ENCODE data around the gene LRP1B. TPM values are rescaled to one million over a fixed set of nuclear protein-coding genes. Genes with fewer than 3 reads are reported as not detected.

The LRP1B gene
- total RNA-seq, 1 donor from 2014 or later, result 8.8 TPM

GRCh38 chr2:141037361-141037760 lies 1093.5 kb downstream of the LRP1B start:
- TF ChIP-seq POLR2A (IDR thresholded peaks at IDR 0.05) (no peak), POLR2AphosphoS5 (IDR thresholded peaks at IDR 0.05; ENCODE audit: insufficient read depth in 1 of 2, low read depth in 1 of 2) (no peak), CTCF (IDR thresholded peaks at IDR 0.05) (no peak)
- no peaks in the 10 kb centered on the region for H3K36me3 ChIP-seq
- intact Hi-C loops (cut with DNase I), result no loop called here
- no peak for DNase-seq (ENCODE audit: extremely low spot score in 2 of 2)
- no peaks in the 10 kb centered on the region for H3K27me3 ChIP-seq
- no peak overlapping the region for H3K27ac ChIP-seq
- no peak overlapping the region for H3K4me3 ChIP-seq
- no peaks in the 10 kb centered on the region for H3K9me3 ChIP-seq
- no peaks in the 10 kb centered on the region for H3K4me1 ChIP-seq

- DNase-seq (ENCODE audit: extremely low spot score in 2 of 2), result no peak
- no peaks in the 10 kb centered on the region for H3K27me3 ChIP-seq
- H3K36me3 ChIP-seq, result no peaks in the 10 kb centered on the region
- no peaks in the 10 kb centered on the region for H3K4me1 ChIP-seq
- no peaks in the 10 kb centered on the region for H3K9me3 ChIP-seq
- TF ChIP-seq POLR2AphosphoS5 (IDR thresholded peaks at IDR 0.05; ENCODE audit: insufficient read depth in 1 of 2, low read depth in 1 of 2) (no peak), POLR2A (IDR thresholded peaks at IDR 0.05) (no peak), CTCF (IDR thresholded peaks at IDR 0.05) (no peak)
- no peak overlapping the region for H3K27ac ChIP-seq
- H3K4me3 ChIP-seq, result no peak overlapping the region
- intact Hi-C loops (cut with DNase I), result no loop called here
Measured at GRCh38 chr2:141035846-141036420, 1094.9 kb downstream of the LRP1B start.

- H3K4me3 ChIP-seq, result no peak overlapping the region
- no peak for DNase-seq (ENCODE audit: extremely low spot score in 2 of 2)
- H3K27me3 ChIP-seq, result no peaks in the 10 kb centered on the region
- H3K9me3 ChIP-seq, result no peaks in the 10 kb centered on the region
- intact Hi-C loops (cut with DNase I), result no loop called here
- H3K4me1 ChIP-seq, result no peaks in the 10 kb centered on the region
- no peak overlapping the region for H3K27ac ChIP-seq
- no peak for TF ChIP-seq POLR2A (IDR thresholded peaks at IDR 0.05)
- TF ChIP-seq POLR2AphosphoS5 (IDR thresholded peaks at IDR 0.05; ENCODE audit: insufficient read depth in 1 of 2, low read depth in 1 of 2), result no peak
- TF ChIP-seq CTCF (IDR thresholded peaks at IDR 0.05), result no peak
- H3K36me3 ChIP-seq, result no peaks in the 10 kb centered on the region
Measured at GRCh38 chr2:141029428-141030078, 1101.3 kb downstream of the LRP1B start.

- no peaks in the 10 kb centered on the region for H3K4me1 ChIP-seq
- no peak for DNase-seq (ENCODE audit: extremely low spot score in 2 of 2)
- H3K36me3 ChIP-seq, result no peaks in the 10 kb centered on the region
- H3K9me3 ChIP-seq, result no peaks in the 10 kb centered on the region
- no peaks in the 10 kb centered on the region for H3K27me3 ChIP-seq
- no peak overlapping the region for H3K27ac ChIP-seq
- intact Hi-C loops (cut with DNase I), result no loop called here
- no peak for TF ChIP-seq POLR2AphosphoS5 (IDR thresholded peaks at IDR 0.05; ENCODE audit: insufficient read depth in 1 of 2, low read depth in 1 of 2)
- no peak for TF ChIP-seq CTCF (IDR thresholded peaks at IDR 0.05)
- TF ChIP-seq POLR2A (IDR thresholded peaks at IDR 0.05), result no peak
- H3K4me3 ChIP-seq, result no peak overlapping the region
Measured at GRCh38 chr2:141027221-141027620, 1103.6 kb downstream of the LRP1B start.

GRCh38 chr2:141021611-141022010 lies 1109.2 kb downstream of the LRP1B start:
- no peaks in the 10 kb centered on the region for H3K27me3 ChIP-seq
- H3K4me1 ChIP-seq, result no peaks in the 10 kb centered on the region
- no peak overlapping the region for H3K4me3 ChIP-seq
- no peaks in the 10 kb centered on the region for H3K36me3 ChIP-seq
- H3K27ac ChIP-seq, result no peak overlapping the region
- no peaks in the 10 kb centered on the region for H3K9me3 ChIP-seq
- no peak for DNase-seq (ENCODE audit: extremely low spot score in 2 of 2)
- TF ChIP-seq CTCF (IDR thresholded peaks at IDR 0.05) (no peak), POLR2AphosphoS5 (IDR thresholded peaks at IDR 0.05; ENCODE audit: insufficient read depth in 1 of 2, low read depth in 1 of 2) (no peak), POLR2A (IDR thresholded peaks at IDR 0.05) (no peak)
- intact Hi-C loops (cut with DNase I), result no loop called here

Data from vagina (tissue), 2 donors.